Fibroblast of skin of left quadriceps (primary cell): Measurements from ENCODE around the gene RNU6-9.

ENCODE experiments used
- DNase-seq, 2 experiments: peaks; one replicate each; pipeline ENCODE4 v3.0.0-alpha.2; 2013; ENCODE audit warnings: low read depth in 2 of 2

RNU6-9 gene

DNA sequence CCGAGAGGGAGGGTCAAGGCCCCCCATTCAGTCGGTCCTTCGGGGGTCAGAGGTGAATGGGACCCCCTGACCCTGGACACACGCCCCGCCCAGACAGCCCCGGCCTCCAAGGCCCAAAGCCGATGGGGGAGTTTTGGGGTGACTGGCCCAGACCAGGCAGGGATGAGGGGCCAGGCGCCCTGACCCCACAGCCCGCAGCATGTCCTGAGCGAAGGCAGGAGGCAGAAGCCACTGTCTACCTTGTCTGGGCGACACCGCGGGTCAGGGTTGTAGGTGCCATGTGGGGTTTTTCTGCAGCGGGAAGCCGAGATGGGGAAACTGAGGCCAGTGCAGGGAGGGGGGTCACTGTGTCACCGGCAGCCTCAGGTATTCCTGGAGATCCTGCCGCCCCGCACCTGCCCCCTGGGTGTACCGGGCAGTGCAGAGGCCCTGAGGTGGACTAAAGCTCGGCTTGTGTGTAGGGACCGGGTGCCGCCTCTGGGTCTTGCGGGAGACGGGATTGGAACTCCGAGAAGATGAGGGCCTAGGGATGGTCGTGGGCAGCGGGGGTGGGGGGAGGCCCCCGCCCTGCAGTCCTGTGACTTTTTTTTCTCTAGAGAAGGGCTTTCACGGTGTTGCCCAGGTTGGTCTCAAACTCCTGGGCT lies 41.0 kb downstream of the RNU6-9 start:
- DNase-seq = no peak

DNA sequence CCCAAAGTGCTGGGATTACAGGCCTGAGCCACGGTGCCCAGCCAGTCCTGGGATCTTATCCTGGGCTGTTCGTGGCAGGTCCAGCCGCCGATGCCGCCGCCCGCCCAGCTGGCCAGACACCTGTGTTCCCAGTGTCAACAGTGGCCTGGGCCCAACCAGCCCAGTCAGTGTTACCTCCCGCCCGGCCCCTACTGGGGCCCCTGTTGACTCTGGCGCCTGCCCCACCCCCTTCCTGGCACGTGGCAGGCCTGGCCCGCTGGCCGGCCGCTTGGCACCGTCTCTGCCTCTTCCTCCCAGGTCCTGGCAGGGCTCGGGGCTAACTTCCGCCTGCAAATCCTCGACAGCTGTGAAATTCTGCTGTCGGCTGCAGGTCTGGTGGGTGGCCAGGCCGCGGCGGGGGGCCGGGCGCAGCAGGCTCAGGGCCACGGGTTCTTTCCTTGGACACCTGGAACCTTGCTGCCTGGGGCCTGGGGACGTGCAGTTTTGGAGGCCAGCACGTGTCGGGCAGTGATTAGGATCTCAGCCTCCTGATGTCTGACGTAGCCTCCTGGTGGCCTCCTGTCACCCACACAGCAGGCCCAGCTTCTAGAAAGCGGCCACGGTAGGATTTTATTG lies 41.7 kb downstream of the RNU6-9 start:
- DNase-seq = no peak

- DNase-seq = no peak
These were observed 42.9 kb downstream of the RNU6-9 start for GRCh38 chr19:936175-936546.

DNA sequence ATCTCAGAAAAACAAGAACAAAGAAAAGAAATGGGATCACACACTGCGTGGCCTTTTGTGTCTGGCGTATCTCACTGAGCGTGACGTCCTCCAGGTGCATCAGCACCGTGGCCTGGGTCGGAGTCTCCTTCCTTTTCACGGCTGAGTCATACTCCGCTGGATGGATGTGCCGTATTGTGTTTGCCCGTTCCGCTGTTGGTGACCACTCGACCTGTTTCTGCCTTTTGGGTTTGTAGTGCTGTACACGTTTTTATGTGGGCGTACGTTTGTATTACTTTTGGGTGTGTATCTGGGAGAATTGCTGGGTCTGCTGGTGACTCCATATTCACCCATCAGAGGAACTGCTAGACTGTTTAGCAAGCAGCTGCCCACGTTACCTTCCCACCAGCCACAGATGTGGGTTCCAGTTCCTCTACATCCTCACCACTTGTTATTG lies 44.0 kb downstream of the RNU6-9 start:
- DNase-seq = no peak

GRCh38 chr19:938233-938923 lies 45.1 kb downstream of the RNU6-9 start:
- no peak for DNase-seq

GRCh38 chr19:939439-939838 lies 46.2 kb downstream of the RNU6-9 start:
- DNase-seq = no peak

DNA sequence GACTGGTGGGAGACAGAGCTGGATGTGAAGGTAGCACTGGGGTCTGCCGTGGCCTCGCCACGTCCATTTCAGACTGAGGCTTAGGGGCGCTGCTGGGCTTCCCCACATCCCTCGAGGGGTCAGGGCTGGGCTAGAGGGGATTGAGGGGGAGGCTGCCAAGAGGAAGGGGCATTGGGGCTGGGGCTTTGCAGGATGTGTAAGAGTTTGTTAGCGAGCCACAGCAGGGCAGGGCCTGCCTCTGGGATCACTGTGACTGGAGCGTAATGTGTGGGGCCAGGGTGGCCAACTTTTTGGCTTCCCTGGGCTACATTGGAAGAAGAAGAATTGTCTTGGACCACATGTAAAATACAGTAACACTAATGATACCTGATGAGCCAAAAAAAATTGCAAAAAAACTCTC lies 46.6 kb downstream of the RNU6-9 start:
- no peak for DNase-seq

GRCh38 chr19:940591-941291 lies 47.5 kb downstream of the RNU6-9 start:
- no peak for DNase-seq

DNA sequence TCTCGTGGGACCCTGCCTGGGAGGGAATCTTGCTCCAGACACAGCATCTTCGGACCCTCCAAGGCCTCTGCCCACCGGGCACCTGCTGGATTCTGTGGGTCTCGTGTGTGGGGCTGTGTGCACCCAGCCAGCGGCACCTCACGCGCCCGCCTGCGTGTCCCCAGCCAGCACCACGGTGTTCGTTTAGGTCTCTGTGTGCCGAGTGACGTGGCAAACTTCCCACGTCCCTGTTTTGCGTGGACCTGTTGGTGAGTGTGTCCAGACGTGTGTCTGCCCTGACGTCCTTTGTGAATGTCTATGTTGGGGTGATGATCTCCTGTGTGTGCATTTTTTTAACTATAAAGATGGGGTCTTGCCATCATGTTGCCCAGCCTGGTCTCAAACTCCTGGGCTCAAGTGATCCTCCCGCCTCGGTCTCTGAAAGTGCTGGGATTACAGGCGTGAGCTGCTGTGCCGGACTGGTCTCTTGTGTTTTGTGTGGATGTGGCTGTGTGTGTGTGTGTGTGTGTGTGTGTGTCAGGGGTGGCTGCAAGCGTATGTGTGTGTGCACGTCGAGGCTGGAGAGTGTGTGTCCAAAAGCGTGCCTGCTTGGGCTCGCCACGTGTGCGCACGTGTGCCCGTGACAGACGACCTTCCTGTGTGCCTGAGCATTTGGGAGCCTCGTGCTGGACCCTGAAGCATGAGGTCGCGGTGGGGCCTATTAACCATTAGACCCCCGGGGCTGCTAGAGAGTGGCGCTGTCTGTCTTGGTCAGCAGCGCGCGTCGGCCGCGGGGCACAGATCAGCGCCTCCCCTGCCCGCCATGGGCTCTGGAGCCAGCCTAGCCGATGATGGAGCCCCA lies 48.2 kb downstream of the RNU6-9 start:
- DNase-seq = no peak

GRCh38 chr19:942133-942645 lies 48.9 kb downstream of the RNU6-9 start:
- no peak for DNase-seq
